Kidney (tissue), 14 donors: Measurements from ENCODE around the gene MGP. TPM values are rescaled to one million over a fixed set of nuclear protein-coding genes. Genes with fewer than 3 reads are reported as not detected.

Experiments used
- DNase-seq, 5 donors: peaks; one replicate each; pipeline ENCODE4 v3.0.0-alpha.2; 2013 to 2020
- FAIRE-seq: peaks from 2 replicates; lab custom pipeline; 2012; peaks lifted over from hg19 to GRCh38; lab: Jason Lieb, UNC
- H3K27ac ChIP-seq, 2 donors: one replicate each; pipeline ENCODE4 v1.7.0; 2013; ENCODE audit warnings: low read depth in 2 of 2, low read length in 2 of 2, inconsistent platforms in 1 of 2
- H3K27me3 ChIP-seq: one replicate; pipeline ENCODE4 v1.7.1; 2013; ENCODE audit warnings: low read length, inconsistent platforms; ENCODE audit not compliant: control insufficient read depth, insufficient read depth
- H3K36me3 ChIP-seq, 3 donors: one replicate each; pipeline versions ENCODE4 v1.7.0 to v1.7.1; 2013; ENCODE audit warnings: low read length in 3 of 3, control low read depth in 1 of 3, inconsistent platforms in 1 of 3; ENCODE audit not compliant: insufficient read depth in 3 of 3, control insufficient read depth in 2 of 3
- H3K4me1 ChIP-seq, 3 donors: one replicate each; pipeline versions ENCODE4 v1.7.0 to v1.7.1; 2013; ENCODE audit warnings: low read length in 3 of 3, inconsistent platforms in 1 of 3, low read depth in 1 of 3; ENCODE audit not compliant: control insufficient read depth in 2 of 3, insufficient read depth in 2 of 3
- H3K4me3 ChIP-seq, 3 donors: one replicate each; pipeline versions ENCODE4 v1.7.0 to v1.8.1; 2013; ENCODE audit warnings: low read length in 3 of 3, control low read depth in 1 of 3, inconsistent platforms in 1 of 3
- H3K9ac ChIP-seq, 3 donors: one replicate each; pipeline versions ENCODE4 v1.7.0 to v1.7.1; 2013; ENCODE audit warnings: low read length in 3 of 3, control low read depth in 1 of 3, inconsistent platforms in 1 of 3
- H3K9me3 ChIP-seq, 3 donors: one replicate each; pipeline versions ENCODE4 v1.7.0 to v1.7.1; 2013; ENCODE audit warnings: low read length in 3 of 3, control low read depth in 1 of 3, inconsistent platforms in 1 of 3; ENCODE audit not compliant: control insufficient read depth in 2 of 3, insufficient read depth in 1 of 3
- intact Hi-C: fragments of 100-400 bp; cut with DNase I; formaldehyde crosslinking; loops from one replicate; pipeline ENCODE4 v1.11.1; 2022
- polyA plus RNA-seq: library from polyadenylated mRNA; stranded (reverse); fragments of 350-450 nt; fragmentation: Illumina TruSeq; extraction: RNeasy Lipid Tissue Mini Kit (QIAGEN cat#74804); gene quantifications from one replicate; pipeline ENCODE4 v1.2.3, GENCODE V29; 2014; ENCODE audit warnings: low read depth, low replicate concordance; ENCODE audit not compliant: insufficient read depth
- total RNA-seq: library from RNA; stranded (reverse); fragmentation: NEBNext Ultra II Directional; extraction: Animal tissue kit (Norgen Biotek cat#: 25700); gene quantifications from one replicate; pipeline ENCODE4 v1.2.1, GENCODE V29; 2021
- TF ChIP-seq, protein P1 (sequence below): IDR thresholded peaks from 3 replicates; pipeline ENCODE4 v1.5.1; 2012; ENCODE audit warnings: mild to moderate bottlenecking, moderate library complexity, borderline replicate concordance; ENCODE audit not compliant: insufficient read depth; ENCODE audit errors: extremely low read depth
- donor health status: control.
- donor health status: control.
- donor health status: control.
- donor health status: control.
- donor health status: control.
- donor health status: DM: yes; HTN: yes; CAD: no.
- donor health status: Normal renal cell carcinoma (clear cell type).

MGP gene
- total and polyA plus RNA-seq, 2 donors from 2014 or later = 745 to 811 TPM

DNA sequence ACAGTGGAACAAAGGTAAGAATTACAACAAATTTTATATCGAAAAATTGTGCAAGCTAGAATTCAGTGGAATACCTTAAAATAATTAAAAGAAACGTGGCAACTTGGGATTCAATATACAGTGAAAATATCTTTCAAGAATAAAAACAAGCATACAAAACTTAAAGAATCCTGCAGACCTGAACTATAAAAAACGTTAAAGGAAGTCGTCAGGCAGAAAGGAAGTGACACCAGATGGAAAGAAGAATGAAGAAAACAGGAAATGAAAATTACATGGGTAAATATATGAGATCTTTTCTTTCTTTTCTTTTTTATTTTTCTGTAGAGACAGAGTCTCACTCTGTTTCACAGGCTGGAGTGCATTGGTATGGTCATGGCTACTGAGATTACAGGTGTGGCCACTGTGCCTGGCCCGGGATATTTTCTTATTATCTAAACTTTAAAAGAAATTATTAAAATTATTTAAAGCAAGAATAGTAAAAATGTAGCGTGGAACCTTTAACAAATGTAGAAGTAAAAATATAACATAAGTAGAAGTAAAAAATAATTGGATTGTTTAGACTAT lies 4.7 kb downstream of the MGP start:
- intact Hi-C loops = no loop called here
- DNase-seq = no peak
- Histone ChIP-seq H3K4me1 (peaks cover 0 to 5% (median 0%) of the 10 kb centered on the region in 3 donors), H3K27ac (no peak overlapping the region), H3K9me3 (no peaks in the 10 kb centered on the region), H3K27me3 (no peaks in the 10 kb centered on the region), H3K36me3 (no peaks in the 10 kb centered on the region), H3K4me3 (no peak overlapping the region), H3K9ac (no peak overlapping the region)
- TF ChIP-seq, protein P1, sequence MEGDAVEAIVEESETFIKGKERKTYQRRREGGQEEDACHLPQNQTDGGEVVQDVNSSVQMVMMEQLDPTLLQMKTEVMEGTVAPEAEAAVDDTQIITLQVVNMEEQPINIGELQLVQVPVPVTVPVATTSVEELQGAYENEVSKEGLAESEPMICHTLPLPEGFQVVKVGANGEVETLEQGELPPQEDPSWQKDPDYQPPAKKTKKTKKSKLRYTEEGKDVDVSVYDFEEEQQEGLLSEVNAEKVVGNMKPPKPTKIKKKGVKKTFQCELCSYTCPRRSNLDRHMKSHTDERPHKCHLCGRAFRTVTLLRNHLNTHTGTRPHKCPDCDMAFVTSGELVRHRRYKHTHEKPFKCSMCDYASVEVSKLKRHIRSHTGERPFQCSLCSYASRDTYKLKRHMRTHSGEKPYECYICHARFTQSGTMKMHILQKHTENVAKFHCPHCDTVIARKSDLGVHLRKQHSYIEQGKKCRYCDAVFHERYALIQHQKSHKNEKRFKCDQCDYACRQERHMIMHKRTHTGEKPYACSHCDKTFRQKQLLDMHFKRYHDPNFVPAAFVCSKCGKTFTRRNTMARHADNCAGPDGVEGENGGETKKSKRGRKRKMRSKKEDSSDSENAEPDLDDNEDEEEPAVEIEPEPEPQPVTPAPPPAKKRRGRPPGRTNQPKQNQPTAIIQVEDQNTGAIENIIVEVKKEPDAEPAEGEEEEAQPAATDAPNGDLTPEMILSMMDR = no peak
- FAIRE-seq = no peak

DNA sequence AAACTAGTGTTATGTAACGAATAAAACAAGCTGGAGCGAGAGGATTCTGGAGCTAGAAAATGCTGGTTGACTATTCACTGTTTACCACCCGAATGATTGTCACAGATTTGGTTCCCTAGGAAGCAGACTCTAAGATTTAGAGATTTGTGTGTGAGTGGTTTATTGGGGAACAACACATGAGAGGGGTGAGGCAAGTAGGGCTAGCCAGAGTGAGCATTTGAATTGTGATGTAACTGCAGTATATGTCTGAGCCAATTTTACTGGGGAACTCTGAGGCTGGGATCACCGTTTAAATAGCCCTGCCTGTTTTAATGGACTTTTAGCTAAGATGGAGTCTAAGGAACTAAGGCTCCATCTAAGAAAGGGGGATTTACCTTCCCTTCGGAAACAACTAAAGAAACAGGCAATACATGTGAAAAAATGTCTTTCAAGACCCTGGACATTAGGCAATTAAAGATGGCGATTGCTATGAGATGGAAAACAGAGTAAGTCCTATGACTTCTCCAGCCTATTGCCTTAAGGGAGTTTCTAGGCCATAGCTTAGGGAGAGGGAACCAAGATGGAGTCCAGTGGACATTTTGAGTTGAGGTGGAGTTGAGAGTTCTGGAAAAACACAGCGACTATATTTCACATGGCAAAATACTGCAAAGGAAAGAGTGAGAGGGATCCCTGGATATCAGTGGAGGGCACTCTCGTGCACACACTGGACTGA lies 6.3 kb downstream of the MGP start:
- FAIRE-seq = no peak
- Histone ChIP-seq H3K4me1 (no peaks in the 10 kb centered on the region), H3K9me3 (no peaks in the 10 kb centered on the region), H3K4me3 (no peak overlapping the region), H3K9ac (no peak overlapping the region), H3K27me3 (no peaks in the 10 kb centered on the region), H3K36me3 (no peaks in the 10 kb centered on the region), H3K27ac (no peak overlapping the region)
- no peak for DNase-seq
- intact Hi-C loops = no loop called here
- TF ChIP-seq, protein P1 = no peak

DNA sequence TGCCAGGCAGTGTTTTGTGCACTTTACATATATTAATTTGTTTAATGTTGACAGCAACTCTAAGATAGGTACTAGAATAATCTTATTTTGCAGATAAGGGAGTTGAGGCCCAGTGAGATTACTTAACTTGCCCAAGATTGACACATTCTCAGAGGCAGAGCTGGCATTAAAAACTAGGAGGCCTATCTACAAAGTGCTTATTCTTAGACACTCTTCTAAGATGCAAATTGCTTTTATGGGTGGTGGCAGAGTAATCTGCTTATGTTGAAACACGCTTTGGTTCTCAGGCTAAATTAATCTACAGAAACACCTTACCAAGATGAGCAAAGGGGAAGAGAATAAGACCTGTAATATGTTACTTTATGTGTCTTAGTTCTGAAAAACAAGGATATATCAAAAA lies 7.2 kb downstream of the MGP start:
- intact Hi-C loops = no loop called here
- Histone ChIP-seq H3K27me3 (no peaks in the 10 kb centered on the region), H3K4me1 (no peaks in the 10 kb centered on the region), H3K9me3 (no peaks in the 10 kb centered on the region), H3K27ac (no peak overlapping the region), H3K4me3 (no peak overlapping the region), H3K9ac (no peak overlapping the region), H3K36me3 (no peaks in the 10 kb centered on the region)
- TF ChIP-seq, protein P1 = no peak
- FAIRE-seq (no peak), DNase-seq (no peak)

DNA sequence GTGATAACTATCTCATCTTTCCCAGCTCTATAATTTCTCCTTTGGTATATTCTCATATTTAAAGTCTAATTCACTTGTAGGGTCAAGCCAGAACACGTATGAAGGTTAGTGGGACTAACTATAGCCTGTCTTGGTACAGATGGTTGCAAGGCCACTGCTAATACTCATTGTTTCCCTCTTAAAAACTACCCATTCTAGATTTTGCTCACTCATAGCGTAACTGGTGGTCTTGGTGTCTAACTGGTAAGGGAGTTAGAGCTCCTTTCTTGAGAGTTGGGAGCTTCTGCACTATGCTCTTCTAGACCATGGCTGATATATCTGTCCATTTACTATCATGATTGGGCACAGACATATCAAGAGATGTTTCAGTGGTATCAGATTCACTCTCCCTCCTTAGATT lies 8.8 kb downstream of the MGP start:
- no peaks in the 10 kb centered on the region for H3K27me3 ChIP-seq
- no peaks in the 10 kb centered on the region for H3K4me1 ChIP-seq
- TF ChIP-seq, protein P1 = no peak
- DNase-seq (no peak), FAIRE-seq (no peak)
- no peak overlapping the region for H3K27ac ChIP-seq
- no peak overlapping the region for H3K9ac ChIP-seq
- intact Hi-C loops = no loop called here
- no peaks in the 10 kb centered on the region for H3K9me3 ChIP-seq
- no peak overlapping the region for H3K4me3 ChIP-seq
- no peaks in the 10 kb centered on the region for H3K36me3 ChIP-seq
